Endothelial cell of coronary artery (primary cell): ENCODE results near the gene ZNF175. TPM values are rescaled to one million over a fixed set of nuclear protein-coding genes. Genes with fewer than 3 reads are reported as not detected.

Experiments used
- total RNA-seq: library from RNA; depleted of rRNA; stranded (reverse); fragments of >200 nt; gene quantifications from 2 replicates; pipeline ENCODE4 v1.2.3, GENCODE V29; 2014

Gene ZNF175
- 4.2 and 8.6 TPM in 2 replicates for total RNA-seq

GRCh38 chr19:51570962-51571575, at the start of gene ZNF175:
Gene ZNF175 (plus strand): TSS chr19:51571283. CDS start chr19:51573330, 2,047 bp downstream.

GRCh38 chr19:51531349-51532315, 39.5 kb upstream of the ZNF175 start, which contains the start of gene SIGLEC6:
Gene SIGLEC6 (minus strand): TSS chr19:51531670. CDS start chr19:51531648, 22 bp downstream.

DNA sequence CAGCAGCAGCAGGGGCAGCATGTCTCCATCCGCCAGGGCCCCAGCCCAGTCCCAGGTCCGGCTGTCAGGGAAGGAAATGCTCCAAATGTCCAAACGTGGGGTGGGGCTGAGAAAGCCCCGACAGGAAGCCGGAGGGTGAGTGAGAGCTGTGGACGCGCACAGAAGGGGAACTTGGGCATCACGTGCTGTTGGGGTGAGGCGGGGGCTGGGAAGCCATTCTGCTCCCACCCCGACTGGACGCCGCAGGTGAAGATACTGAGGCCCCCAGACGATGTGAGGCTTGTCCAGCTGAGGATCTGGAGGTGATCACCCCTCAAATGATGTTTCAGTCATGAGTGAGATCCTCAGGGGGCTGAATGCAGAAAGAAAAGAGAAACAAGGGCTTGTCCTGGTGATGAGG, 59.2 kb downstream of the ZNF175 start, which contains the start of gene SIGLEC5:
SIGLEC5 (minus strand) TSS at position 87 of the 400 bp plus-strand sequence; CDS start at position 21, 66 bp downstream.

Other genes with a start within 250 kb of the ZNF175 start
- gene VSIG10L, start 229.1 kb upstream of the ZNF175 start, total RNA-seq, result 0.18 and 0.19 TPM in 2 replicates
- 121 and 134 TPM in 2 replicates for gene ETFB, start 204.9 kb upstream of the ZNF175 start, total RNA-seq
- 0.18 TPM in 1 of 2 replicates, not detected in the other for gene CLDND2, start 202.3 kb upstream of the ZNF175 start, total RNA-seq
- not detected in 2 replicates for gene NKG7, start 198.6 kb upstream of the ZNF175 start, total RNA-seq
- not detected in 2 replicates for gene LIM2, start 183.3 kb upstream of the ZNF175 start, total RNA-seq
- not detected in 2 replicates for gene C19orf84, start 180.7 kb upstream of the ZNF175 start, total RNA-seq
- gene SIGLEC10, start 153.6 kb upstream of the ZNF175 start, total RNA-seq, result not detected in 2 replicates
- not detected in 2 replicates for gene SIGLEC8, start 112.8 kb upstream of the ZNF175 start, total RNA-seq
- gene CEACAM18, start 92.7 kb upstream of the ZNF175 start, total RNA-seq, result not detected in 2 replicates
- not detected in 2 replicates for gene SIGLEC12, start 69.5 kb upstream of the ZNF175 start, total RNA-seq
- gene SIGLEC6, start 39.6 kb upstream of the ZNF175 start, total RNA-seq, result not detected in 2 replicates
- not detected in 2 replicates for gene SIGLEC5, start 59.1 kb downstream of the ZNF175 start, total RNA-seq
- gene SIGLEC14, start 75.5 kb downstream of the ZNF175 start, total RNA-seq, result under 0.01 TPM in 1 of 2 replicates, not detected in the other
- gene SPACA6, start 122.0 kb downstream of the ZNF175 start, total RNA-seq, result 4.0 and 11.6 TPM in 2 replicates
- gene HAS1, start 152.7 kb downstream of the ZNF175 start, total RNA-seq, result 5.1 TPM in 1 of 2 replicates, not detected in the other
- gene FPR1, start 180.6 kb downstream of the ZNF175 start, total RNA-seq, result not detected in 2 replicates
- gene FPR2, start 189.9 kb downstream of the ZNF175 start, total RNA-seq, result not detected in 2 replicates
- gene FPR3, start 223.9 kb downstream of the ZNF175 start, total RNA-seq, result under 0.01 and 2.4 TPM in 2 replicates